Measurements from ENCODE around the gene WDR70.

- TF ChIP-seq CTCF (IDR thresholded peaks at IDR 0.05): no peak
- no peak for TF ChIP-seq POLR2A (IDR thresholded peaks at IDR 0.05)
- no peak for TF ChIP-seq EP300 (IDR thresholded peaks at IDR 0.05)
These were observed 252.8 kb downstream of the WDR70 start for GRCh38 chr5:37631939-37632338.

Measured in suprapubic skin (tissue), 3 donors.